ENCODE results near the gene POT1.
"Not testable (repeated sequence)": the region's sequence is repeated elsewhere in the genome, so short reads cannot be mapped to it uniquely, and the experiment has no call there.

Gene POT1, protein sequence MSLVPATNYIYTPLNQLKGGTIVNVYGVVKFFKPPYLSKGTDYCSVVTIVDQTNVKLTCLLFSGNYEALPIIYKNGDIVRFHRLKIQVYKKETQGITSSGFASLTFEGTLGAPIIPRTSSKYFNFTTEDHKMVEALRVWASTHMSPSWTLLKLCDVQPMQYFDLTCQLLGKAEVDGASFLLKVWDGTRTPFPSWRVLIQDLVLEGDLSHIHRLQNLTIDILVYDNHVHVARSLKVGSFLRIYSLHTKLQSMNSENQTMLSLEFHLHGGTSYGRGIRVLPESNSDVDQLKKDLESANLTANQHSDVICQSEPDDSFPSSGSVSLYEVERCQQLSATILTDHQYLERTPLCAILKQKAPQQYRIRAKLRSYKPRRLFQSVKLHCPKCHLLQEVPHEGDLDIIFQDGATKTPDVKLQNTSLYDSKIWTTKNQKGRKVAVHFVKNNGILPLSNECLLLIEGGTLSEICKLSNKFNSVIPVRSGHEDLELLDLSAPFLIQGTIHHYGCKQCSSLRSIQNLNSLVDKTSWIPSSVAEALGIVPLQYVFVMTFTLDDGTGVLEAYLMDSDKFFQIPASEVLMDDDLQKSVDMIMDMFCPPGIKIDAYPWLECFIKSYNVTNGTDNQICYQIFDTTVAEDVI

GRCh38 chr7:124929467-124930172 lies at the start of gene POT1:
POT1 (minus strand) TSS chr7:124929825; CDS start chr7:124897173, 32,652 bp downstream.
- peak; percentile 99 for DNase-seq

DNA sequence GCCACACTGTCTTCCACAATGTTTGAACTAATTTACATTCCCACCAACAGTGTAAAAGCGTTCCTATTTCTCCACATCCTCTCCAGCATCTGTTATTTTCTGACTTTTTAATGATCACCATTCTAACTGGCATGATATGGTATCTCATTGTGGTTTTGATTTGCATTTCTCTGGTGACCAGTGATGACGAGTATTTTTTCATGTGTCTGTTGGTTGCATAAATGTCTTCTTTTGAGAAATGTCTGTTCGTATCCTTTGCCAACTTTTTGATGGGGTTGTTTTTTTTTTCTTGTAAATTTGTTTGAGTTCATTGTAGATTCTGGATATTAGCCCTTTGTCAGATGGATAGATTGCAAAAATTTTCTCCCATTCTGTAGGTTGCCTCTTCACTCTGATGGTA lies 45.5 kb upstream of the POT1 start:
- DNase-seq, result not testable (repeated sequence)

DNA sequence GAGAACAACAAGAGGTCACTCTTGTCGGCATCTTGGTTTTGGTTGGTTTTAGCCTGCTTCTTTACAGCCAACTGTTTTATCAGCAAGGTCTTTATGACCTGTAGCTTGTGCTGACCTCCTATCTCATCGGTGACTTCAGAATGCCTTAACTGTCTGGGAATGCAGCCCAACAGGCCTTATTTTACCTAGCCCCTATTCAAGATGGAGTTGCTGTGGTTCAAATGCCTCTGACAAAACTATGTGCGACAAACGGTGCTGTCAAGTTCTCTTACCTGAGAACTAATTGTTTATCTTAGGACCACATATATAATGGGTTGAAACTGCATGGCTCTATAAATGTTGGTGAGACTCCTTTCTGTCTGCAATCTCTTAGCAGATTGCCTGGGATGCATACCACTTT lies 35.9 kb upstream of the POT1 start:
- no peak for DNase-seq

GRCh38 chr7:124959676-124960075 lies 30.1 kb upstream of the POT1 start:
- no peak for DNase-seq

DNA sequence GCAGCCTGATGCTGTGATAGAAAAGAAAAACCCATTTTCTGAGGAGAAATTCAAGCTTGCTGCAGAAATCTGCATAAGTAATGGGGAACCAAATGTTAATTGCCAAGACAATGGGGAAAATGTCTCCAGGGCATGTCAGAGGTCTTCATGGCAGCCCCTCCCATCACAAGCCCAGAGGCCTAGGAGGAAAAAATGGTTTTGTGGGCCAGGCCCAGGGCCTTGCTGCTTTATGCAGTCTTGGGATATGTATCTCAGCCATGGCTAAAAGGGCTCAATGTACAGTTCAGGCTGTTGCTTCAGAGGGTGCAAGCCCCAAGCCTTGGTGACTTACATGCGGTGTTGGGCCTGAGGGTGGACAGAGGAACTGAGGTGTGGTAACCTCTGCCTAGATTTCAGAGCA lies 28.3 kb upstream of the POT1 start:
- DNase-seq, result not testable (repeated sequence)

- DNase-seq, result no peak
Observed at GRCh38 chr7:124956160-124956559, 26.5 kb upstream of the POT1 start.

- DNase-seq, result no peak
Observed at GRCh38 chr7:124954790-124955189, 25.2 kb upstream of the POT1 start.

DNA sequence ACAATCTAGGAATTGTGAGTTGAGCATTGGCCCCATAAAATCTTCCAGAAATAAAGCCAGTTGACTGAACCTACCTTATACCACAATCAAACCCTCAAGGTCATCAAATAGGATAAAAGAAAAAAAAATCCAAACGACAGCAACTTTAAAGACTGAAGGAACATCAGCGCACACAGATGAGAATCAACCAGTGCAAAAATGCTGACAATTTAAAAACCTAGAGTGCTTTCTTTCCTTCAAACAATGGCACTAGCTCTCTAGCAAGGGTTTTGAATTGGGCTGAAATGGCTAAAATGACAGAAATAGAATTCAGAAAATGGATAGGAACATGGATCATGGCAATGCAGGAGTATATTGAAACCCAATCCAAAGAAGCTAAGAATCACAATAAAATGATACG lies 16.1 kb upstream of the POT1 start:
- DNase-seq, result no peak

DNA sequence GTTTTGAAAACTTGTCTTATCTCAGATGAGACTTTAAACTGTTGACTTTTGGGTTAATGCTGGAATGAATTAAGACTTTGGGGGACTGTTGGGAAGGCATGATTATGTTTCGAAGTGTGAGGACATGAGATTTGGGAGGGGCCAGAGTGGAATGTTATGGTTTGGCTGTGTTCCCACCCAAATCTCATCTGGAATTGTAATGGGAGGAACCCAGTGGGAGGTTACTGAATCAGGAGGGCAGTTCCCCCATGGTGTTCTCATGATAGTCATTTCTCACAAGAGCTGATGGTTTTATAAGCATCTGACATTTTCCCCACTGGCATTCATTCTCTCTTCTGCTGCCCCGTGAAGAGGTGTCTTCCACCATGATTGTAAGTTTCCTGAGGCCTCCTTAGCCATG lies 13.8 kb upstream of the POT1 start:
- DNase-seq, result no peak

- no peak for DNase-seq
Observed at GRCh38 chr7:124942399-124942798, 12.8 kb upstream of the POT1 start.

- no peak for DNase-seq
Observed at GRCh38 chr7:124940306-124940705, 10.7 kb upstream of the POT1 start.

GRCh38 chr7:124938128-124938527 lies 8.5 kb upstream of the POT1 start:
- no peak for DNase-seq

- no peak for DNase-seq
Observed at GRCh38 chr7:124937076-124937475, 7.5 kb upstream of the POT1 start.

DNA sequence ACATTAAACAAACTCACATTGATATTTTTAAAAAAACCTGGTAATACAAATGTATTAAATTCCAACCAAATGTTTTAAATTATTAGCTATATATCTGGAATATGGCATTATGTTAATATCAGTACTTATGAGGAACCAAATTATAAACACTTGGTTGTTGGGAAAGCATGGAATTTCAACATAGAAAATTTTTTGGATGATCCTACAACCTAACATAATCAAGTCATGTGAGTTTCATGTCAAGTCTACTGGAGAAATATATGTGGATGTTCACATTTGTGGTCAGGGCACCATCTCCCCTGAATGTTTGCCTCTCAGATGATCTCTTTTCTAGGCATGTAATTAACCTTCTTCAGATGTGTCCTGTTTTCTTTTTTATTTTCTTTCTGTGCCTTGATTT lies 5.2 kb upstream of the POT1 start:
- DNase-seq, result no peak

GRCh38 chr7:124930655-124931597 lies 1.3 kb upstream of the POT1 start:
- no peak for DNase-seq

- DNase-seq, result no peak
Observed at GRCh38 chr7:124930173-124930623, 573 bp upstream of the POT1 start.

GRCh38 chr7:124924906-124925305 lies 4.7 kb downstream of the POT1 start:
- DNase-seq, result no peak

- no peak for DNase-seq
Observed at GRCh38 chr7:124922200-124922599, 7.4 kb downstream of the POT1 start.

- no peak for DNase-seq
Observed at GRCh38 chr7:124919841-124920240, 9.8 kb downstream of the POT1 start.

GRCh38 chr7:124918662-124919061 lies 11.0 kb downstream of the POT1 start:
- DNase-seq, result no peak

GRCh38 chr7:124915242-124915641 lies 14.4 kb downstream of the POT1 start:
- no peak for DNase-seq

GRCh38 chr7:124914298-124914697 lies 15.3 kb downstream of the POT1 start:
- no peak for DNase-seq

- no peak for DNase-seq
Observed at GRCh38 chr7:124912972-124913371, 16.7 kb downstream of the POT1 start.

Measured in NCI-H1436 (cell line).